Stimulated activated CD4-positive, alpha-beta T cell treated with anti-CD3 and anti-CD28 coated beads, Interleukin-4, amount 100 ng/mL, for 24 hours (primary cell): Measurements from ENCODE around the gene TMEM120A.

Experiments
- DNase-seq: peaks from one replicate; pipeline ENCODE4 v3.0.0-alpha.2; 2020

TMEM120A gene

DNA sequence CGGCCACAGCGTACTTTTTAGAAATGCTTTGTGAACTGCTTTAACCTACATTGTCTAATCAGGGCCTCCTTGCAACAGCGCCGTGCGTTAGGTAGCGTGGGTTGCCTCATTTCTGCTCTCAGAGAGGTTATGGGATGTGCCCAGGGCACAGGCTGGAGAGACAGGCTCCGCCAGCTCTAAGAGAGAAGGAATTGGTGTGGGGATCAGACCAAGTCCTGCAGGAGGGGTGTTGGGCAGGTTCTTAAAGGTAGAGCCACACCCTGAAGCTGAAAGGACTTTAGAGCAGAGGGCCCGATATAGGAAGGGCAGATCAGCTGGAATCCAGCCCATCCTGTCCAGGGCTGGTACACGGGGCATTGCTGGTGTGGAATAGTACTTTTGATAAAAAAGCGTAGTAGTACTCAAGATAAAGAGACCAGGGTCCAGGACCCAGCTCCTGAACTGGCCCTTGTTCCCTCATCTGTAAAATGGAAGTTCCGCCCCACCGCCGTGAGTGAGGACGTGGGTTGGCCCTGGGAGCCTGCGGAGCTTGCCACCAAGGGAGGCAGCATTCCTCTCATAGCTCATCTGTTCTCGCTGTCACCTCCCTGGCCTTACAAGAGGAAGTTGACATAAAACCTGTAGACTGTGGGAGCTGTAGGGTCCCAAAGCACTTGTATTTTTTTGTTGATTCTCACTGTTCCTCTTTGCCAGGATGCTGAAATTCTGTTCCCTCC lies 37.2 kb downstream of the TMEM120A start:
- no peak for DNase-seq

DNA sequence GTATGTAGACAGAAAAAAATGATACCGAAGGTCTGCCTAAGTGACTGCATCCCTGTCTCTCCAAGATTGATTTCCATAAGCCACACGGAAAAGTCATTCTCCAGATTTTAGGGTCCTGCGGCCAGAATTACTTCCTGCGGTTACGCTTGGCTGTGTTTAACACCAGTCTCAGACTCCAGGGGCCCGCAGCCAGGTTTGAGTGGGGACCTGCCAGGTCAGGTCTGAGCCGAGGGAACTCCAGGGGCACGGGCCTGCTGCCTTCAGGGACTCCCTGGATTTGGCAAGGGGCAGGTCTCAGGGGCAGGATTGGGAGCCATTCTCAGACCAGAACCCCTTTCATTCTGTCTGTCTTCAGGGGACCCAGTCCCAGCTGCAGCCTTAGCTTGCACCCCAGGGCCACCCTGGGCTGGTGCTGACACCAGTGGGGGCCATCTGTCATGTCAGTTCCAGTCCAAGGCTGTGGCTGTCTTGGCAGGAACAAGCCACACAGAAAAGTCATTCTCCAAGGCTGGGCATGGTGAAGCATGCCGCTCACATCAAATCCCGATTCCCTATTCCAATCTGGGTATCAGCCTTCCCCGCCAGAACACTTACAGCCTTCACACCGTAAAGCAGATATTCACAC lies 39.0 kb downstream of the TMEM120A start:
- DNase-seq = no peak

DNA sequence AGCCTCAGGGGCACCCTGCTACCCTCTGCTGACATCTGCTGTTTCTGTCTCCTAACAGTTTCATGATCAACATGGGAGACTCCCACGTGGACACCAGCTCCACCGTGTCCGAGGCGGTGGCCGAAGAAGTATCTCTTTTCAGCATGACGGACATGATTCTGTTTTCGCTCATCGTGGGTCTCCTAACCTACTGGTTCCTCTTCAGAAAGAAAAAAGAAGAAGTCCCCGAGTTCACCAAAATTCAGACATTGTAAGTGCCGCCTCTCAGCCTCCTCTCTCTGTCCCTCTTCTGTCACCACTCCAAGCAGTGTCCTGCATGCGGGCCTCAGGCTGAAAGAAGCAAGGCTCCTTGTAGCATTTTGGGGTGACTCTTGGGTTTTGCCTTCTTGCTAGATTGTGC lies 40.5 kb downstream of the TMEM120A start:
- DNase-seq = no peak

DNA sequence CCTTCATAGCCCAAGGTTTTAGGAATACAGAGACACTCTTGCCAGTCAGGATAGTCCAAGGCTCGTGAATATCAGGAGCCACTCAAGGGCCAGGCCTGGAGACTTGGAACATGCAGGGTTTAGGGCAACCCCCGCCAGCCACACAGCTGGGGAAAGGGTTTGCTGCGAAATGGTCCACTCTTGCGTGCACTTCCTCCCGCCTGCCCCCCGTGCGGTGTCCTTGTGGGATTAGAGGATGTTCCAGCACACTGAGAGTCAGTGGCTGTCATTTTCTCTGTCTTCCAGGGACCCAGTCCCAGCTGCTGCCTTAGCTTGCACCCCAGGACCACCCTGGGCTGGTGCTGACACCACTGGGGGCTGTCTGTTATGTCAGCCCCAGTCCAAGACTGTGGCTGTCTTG lies 41.0 kb downstream of the TMEM120A start:
- no peak for DNase-seq

DNA sequence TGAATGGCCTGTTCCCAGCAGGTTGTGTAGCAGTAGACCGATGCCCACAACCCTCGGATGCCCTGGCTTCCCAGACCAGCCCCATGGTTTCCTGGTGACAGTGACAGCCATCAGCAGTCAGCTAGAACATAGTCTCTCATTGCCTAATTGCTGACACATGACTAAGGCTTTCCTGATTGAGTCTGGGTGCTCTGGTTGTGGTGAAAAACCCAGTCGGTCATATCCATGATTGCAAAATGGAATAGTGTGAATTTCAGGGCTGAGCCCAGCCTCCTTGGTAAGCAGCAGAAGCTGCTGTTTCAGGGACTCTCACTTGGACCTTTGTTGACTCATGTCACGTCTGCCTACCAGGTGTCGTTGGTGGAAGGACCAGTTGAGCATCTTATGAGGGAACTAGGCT lies 42.9 kb downstream of the TMEM120A start:
- DNase-seq = no peak

DNA sequence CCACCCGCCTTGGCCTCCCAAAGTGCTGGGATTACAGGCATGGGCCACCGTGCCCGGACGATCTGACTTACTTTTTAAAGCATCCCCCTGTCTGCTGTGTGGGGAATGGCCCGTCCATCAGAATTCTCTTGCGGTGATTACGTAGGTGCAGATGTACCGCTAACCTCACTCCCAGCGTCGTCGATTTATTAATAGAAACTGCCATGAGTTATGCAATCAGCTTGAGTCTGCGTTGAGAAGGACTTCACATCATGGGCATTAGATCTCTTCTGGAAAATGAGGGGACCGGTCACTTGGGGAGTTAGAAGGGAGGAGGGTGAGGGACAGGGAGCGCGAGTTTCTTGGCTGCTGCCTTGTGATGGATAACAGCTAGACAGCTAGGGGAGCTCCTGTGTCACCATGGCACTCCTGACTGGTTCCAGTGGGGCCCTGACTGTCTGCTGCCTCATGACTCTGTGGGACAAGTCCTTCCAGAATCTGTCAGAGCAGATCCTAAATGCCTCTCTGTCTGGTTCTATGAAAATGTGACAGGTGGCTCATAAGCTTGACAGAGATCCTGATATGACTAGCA lies 44.2 kb downstream of the TMEM120A start:
- no peak for DNase-seq

DNA sequence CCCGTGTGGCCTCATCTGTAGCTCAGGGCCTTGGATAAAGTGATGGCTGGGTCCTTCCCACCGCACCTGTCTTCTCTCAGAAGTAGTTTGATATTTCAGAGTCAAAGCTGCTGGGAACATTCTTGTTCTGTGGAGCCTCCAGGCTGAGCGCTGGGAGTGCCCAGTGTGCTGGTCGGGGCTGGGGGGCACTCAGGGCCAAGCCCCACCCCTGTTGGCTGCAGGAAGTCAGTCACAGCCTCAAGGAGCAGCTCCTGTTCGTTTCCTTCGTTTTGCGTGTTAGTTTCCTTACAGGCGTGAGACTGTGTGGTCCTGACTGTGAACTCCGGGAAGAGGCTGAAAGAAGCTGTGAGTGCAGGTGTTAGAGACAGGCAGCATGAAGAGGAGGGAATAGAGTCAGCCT lies 46.2 kb downstream of the TMEM120A start:
- DNase-seq = no peak

DNA sequence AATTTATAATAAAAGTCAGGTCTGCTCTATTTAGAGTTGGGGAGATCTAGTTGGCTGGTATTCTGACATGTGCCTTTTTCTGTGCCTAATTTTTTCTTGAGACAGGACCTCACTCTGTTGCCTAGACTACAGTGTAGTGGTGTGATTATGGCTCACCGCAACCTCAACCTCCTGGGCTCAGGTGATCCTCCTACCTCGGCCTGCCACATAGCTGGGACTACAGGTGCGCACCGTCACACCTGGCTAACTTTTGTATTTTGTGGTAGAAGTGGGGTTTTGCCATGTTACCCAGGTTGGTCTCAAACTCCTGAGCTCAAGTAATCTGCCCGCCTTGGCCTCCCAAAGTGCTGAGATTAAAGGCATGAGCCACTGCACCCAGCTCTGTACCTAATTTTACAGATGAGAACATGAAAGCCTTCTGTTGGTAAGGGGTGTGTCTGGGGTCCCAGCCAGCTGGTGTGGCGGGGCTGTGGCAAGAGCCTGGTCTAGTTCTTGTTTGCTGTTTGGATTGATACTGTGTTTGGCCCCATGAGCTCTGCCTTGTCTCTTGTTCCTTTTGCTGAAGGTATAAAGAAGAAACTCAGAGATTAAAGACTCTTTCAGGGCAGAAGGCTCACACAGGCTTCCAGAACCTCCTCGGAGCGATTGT lies 48.1 kb downstream of the TMEM120A start:
- no peak for DNase-seq

DNA sequence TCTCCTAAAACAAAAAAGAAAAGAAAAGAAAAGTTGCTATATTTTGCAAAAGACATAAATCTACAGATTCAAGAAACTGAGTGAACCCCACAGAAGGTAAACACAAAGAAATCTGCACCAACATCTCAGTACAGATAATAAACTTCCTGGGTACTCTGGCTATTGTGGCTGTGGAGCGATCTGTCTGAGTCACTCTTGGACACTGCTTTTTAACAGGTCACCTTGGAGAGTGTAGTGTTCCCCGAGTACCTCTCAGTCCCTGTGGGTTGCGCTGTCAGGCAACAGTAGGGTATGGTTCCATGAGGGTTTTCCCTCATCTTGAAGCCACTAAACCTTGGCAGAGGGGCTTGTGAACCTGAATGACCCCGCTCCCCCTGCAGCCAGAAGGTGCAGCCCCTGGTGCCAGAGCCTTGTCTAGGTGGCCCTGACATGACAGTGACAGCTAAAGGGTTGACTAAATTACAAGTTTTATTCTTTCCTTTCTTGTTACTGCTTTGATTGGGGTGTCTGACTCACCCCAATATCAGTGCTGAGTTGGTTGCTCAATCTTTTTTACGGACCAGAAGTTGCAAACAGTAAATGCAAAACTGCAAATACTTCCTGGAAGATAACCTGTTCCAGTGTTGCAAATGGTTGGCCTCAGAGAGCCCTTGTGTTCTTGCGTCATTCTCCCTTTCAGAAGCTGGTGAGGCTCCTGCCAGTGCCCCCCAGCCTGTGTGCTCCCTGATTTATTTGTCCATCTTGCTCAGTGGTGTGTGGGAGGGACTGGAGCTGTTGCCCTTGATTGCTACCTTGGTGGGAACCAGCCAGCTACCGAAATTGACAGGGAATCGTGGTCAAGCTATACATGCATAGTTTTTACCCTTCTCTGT lies 48.9 kb downstream of the TMEM120A start:
- DNase-seq = no peak

DNA sequence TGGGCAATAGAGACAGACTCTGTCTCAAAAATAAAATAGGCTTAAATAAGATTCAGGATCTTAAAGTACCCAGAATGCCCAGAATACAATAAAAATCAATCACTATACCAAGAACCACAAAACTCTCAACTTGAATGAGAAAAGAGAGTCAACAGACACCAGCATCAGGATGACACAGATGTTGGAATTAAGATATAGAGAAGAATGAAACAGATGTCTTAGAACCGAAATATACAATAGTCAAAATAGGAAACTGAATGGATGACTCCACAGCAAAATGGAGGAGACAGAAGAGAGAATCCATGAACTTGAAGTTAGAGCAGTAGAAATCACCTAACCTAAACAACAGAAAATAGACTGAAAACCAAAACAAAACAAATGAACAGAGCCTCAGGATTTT lies 49.9 kb downstream of the TMEM120A start:
- no peak for DNase-seq

DNA sequence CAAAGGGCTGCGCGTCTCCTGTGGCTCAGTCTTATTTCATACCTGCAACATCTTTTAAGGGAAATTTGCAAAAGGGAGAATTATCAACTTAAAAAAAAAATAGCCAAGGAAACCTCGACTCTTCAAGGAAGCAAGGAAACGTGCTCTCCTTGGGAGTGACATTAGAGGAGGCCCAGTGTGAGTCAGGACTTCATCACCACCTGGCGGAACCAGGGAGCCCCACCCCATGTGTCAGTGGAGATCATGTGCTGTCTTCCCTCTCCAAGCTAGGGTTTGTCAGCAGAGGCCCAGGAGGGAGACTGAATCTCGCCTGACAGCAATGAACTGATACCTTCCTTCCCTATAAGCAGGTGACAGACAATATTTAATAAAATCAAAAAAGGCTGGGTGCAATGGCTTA lies 50.5 kb downstream of the TMEM120A start:
- no peak for DNase-seq

DNA sequence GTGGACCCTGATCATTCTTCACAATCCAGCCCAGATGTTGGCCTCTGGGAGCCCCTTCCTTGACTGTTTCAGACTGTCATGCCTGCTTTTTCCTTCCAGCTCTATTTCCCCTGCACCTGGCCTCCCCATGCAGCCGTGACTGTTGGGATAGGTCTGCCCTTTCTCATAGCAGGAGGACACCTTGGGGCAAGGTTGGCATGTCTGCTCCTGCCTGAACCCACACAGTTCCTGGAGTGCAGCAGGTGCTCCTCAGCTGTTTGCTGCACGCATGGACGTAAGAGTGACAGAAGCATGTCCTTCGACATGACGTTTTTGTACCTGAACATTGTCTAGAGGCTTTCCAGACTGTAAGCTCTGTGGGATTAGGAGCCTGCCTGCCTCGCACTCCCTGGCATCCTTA lies 55.5 kb downstream of the TMEM120A start:
- DNase-seq = no peak

DNA sequence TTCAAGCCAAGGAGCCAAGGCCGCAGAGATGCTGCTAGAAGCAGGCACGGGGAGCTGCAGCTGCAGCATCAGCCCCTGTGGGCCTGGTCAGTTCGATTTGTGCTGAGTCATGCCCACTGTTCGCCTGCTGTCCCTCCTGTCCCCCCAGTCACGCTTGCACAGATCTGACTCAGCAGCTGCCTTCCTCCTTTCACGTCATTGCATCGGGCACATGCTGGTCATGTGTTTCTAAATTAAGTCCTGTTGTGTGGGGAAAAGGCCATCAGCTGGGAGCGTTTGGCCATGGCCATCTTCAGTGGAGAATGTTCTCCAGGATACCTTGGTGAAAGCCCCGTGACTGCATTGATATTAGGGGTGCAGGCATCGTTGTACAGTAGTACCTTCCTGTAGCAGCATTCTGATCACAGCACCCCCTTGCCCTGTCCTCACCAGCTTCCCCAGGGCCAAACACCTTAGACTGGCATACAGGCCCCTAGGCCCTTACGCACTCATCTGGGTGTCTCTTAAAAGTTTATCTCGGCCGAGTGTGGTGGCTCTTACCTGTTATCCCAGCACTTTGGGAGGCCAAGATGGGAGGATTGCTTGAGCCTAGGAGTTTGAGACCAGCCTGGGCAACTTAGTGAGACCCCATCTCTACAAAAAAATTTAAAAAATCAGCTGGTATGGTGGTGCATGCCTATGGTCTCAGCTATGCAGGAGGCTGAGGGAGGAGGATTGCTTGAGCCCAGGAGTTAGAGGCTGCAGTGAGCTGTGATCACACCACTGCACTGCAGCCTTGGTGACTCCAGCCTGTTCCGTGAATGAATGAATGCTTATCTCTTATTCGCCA lies 56.2 kb downstream of the TMEM120A start:
- no peak for DNase-seq
